ENCODE measurements around the gene ZXDC. TPM values are rescaled to one million over a fixed set of nuclear protein-coding genes. Genes with fewer than 3 reads are reported as not detected.

ZXDC gene
- total RNA-seq, 6 experiments from 2014 or later, result 11.7 to 14.2 (median 13.5) TPM

DNA sequence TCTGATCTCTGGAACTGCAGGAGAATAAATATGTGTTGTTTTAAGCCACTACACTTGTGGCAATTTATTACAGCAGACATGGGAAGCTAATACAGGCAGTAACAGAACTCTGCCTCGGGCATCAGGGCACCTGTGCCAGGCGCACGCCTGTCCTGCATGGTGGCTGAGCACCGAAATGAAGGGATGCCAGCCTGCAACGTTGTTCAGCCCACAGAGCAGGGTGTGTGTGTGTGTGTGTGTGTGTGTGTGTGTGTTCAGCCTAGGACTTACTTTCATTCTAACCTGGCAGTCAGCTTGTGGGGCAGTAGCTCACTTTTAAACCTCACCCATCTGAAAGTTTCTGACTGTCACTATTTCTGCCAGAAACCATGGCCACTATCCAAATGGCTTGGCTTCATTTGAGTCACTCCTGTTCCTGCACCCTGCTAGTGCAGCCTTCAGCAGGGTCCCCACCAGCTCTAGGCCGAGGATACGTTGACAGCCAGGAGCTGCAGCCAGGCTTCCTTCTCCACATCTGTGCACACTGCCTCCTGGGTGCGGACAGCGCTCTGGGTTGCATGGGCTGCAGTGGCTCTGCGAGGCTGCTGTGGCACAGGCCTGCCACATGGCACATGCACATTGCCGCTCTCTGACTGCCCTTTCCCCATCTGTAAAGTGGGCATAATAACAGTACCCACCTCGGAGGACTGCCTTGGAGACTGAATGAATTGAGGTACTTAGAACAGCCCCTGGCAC, 37.4 kb upstream of the ZXDC start:
- Mint-ChIP-seq H3K36me3 (ENCODE audit: low read depth) (no peaks in the 10 kb centered on the region), H3K4me3 (no peak overlapping the region), H3K27me3 (ENCODE audit: insufficient read depth) (peaks cover 8% of the 10 kb centered on the region), H3K4me1 (ENCODE audit: low read depth) (peaks cover 8% of the 10 kb centered on the region; the same call in 1 of the 2 replicates), H3K9me3 (no peaks in the 10 kb centered on the region), H3K27ac (no peak overlapping the region)
- no peak for DNase-seq
- TF ChIP-seq, protein P1, sequence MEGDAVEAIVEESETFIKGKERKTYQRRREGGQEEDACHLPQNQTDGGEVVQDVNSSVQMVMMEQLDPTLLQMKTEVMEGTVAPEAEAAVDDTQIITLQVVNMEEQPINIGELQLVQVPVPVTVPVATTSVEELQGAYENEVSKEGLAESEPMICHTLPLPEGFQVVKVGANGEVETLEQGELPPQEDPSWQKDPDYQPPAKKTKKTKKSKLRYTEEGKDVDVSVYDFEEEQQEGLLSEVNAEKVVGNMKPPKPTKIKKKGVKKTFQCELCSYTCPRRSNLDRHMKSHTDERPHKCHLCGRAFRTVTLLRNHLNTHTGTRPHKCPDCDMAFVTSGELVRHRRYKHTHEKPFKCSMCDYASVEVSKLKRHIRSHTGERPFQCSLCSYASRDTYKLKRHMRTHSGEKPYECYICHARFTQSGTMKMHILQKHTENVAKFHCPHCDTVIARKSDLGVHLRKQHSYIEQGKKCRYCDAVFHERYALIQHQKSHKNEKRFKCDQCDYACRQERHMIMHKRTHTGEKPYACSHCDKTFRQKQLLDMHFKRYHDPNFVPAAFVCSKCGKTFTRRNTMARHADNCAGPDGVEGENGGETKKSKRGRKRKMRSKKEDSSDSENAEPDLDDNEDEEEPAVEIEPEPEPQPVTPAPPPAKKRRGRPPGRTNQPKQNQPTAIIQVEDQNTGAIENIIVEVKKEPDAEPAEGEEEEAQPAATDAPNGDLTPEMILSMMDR (IDR thresholded peaks at IDR 0.05), result no peak

DNA sequence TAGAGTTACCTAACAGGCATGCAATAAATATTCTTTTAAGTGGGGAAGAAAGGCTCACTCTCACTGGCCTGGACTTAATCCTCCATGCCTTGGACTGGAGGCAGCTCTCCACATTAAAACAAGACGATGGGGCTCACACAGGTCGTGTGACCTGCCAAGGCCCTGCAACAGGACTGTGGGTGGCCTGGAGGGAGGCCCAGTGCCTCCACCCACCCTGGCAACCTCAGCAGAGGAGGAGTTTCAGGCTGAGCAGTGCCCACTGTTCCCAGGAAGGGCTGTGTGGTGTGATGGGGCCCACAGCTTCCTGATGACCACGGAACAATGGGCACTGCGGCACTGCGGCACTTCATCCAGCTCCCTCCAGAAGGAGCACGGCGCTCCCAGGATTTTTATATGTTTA, 36.3 kb upstream of the ZXDC start:
- no peaks in the 10 kb centered on the region for H3K36me3 Mint-ChIP-seq (ENCODE audit: low read depth)
- peaks cover 8% of the 10 kb centered on the region; the same call in 1 of the 2 replicates for H3K4me1 Mint-ChIP-seq (ENCODE audit: low read depth)
- no peak overlapping the region for H3K27ac Mint-ChIP-seq
- no peak for DNase-seq
- TF ChIP-seq, protein P1 (IDR thresholded peaks at IDR 0.05), result no peak
- H3K9me3 Mint-ChIP-seq, result no peaks in the 10 kb centered on the region
- H3K4me3 Mint-ChIP-seq, result no peak overlapping the region
- H3K27me3 Mint-ChIP-seq (ENCODE audit: insufficient read depth), result peaks cover 8% of the 10 kb centered on the region

DNA sequence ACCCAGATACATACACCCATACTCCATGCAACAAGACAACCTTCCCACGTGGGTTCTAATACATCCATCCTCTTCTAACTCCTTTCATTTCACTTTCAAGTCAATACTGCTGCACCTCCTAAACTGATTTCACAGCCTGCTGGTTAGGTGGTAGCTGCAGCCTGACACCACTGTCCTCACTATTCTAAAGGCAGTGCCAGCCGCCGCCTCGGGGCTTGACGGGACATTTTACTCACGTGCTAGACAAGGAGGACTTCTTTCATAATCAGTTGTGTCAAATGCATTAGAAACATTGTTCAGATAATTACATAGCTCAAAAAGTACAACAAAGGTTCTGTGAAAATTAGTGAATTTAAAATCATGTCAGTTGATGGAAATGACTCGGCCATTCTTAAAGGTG, 35.6 kb upstream of the ZXDC start:
- H3K4me3 Mint-ChIP-seq, result no peak overlapping the region
- peaks cover 9% of the 10 kb centered on the region for H3K27me3 Mint-ChIP-seq (ENCODE audit: insufficient read depth)
- no peak overlapping the region for H3K27ac Mint-ChIP-seq
- peaks cover 8% of the 10 kb centered on the region; the same call in 1 of the 2 replicates for H3K4me1 Mint-ChIP-seq (ENCODE audit: low read depth)
- H3K36me3 Mint-ChIP-seq (ENCODE audit: low read depth), result no peaks in the 10 kb centered on the region
- no peaks in the 10 kb centered on the region for H3K9me3 Mint-ChIP-seq
- no peak for DNase-seq
- TF ChIP-seq, protein P1 (IDR thresholded peaks at IDR 0.05), result no peak

DNA sequence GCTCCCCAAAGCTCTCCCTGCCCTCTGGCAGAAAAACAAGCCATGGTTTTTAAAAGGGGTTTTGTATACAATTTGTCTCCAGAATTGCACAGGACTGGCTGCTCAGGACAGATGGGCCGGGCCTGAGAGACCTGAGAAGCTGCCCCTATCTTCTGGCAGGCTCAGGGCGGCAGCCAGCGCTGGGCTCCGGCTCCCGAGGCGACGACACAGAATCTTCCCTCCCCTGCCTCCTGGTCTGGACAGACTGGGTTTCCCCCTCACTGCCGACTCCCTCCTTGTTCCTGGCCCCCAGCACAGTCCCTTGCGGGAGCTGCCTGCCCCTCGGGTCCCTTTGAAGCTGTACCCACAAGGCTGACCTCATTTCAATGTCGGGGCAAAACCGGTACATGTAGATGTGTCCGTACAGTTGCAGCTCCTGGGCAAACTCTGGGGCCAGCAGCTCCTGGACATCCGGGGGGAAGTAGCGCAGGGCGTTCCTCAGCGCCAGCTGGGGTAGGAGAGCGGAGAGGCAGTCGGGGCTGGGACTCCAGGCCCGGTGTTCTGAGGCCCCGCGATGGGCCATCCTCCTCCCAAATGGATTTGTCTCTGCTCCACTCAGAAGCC, 34.7 kb upstream of the ZXDC start:
- Mint-ChIP-seq H3K27ac (no peak overlapping the region), H3K9me3 (no peaks in the 10 kb centered on the region), H3K4me3 (no peak overlapping the region), H3K36me3 (ENCODE audit: low read depth) (no peaks in the 10 kb centered on the region), H3K27me3 (ENCODE audit: insufficient read depth) (peaks cover 13% of the 10 kb centered on the region), H3K4me1 (ENCODE audit: low read depth) (peaks cover 8% of the 10 kb centered on the region; the same call in 1 of the 2 replicates)
- TF ChIP-seq, protein P1 (IDR thresholded peaks at IDR 0.05), result no peak
- no peak for DNase-seq

DNA sequence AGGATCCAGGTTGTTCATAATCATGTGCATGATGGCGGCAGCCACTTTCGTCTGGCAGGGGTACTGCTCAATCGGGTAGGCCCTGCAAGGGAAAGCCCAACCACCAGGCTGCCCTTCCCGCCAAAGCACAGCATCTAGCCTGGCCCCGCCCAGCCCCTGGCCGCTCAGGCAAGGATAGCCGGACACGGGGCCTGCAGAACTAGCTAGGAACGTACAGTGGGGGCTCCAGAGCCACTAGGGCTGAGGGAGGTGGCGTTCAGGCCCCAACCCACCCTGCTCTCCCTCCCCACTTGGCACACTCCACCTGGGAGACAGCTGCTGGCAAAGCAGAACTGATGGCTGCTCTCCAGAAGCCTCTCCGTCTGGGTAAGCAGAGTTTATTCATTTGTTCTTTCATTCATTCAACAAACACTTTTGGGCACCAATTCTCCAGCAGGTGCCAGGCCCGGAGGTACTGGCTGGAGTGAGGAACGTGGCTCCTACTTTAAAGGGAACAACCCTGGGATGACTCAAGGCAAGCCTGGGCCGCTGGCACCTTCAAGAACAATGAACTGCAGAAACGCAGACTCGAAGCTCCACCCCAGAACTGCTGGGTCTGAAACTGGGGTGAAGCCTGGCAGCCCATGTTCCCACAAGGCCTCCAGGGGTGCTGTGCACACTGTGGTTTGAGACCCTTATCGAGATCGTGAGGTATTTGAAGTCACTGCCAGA, 34.1 kb upstream of the ZXDC start:
- H3K36me3 Mint-ChIP-seq (ENCODE audit: low read depth), result no peaks in the 10 kb centered on the region
- peaks cover 13% of the 10 kb centered on the region for H3K27me3 Mint-ChIP-seq (ENCODE audit: insufficient read depth)
- no peak for DNase-seq
- no peak overlapping the region for H3K27ac Mint-ChIP-seq
- H3K4me3 Mint-ChIP-seq, result no peak overlapping the region
- TF ChIP-seq, protein P1 (IDR thresholded peaks at IDR 0.05), result peak; percentile 18
- H3K4me1 Mint-ChIP-seq (ENCODE audit: low read depth), result peaks cover 8% of the 10 kb centered on the region; the same call in 1 of the 2 replicates
- no peaks in the 10 kb centered on the region for H3K9me3 Mint-ChIP-seq
